ENCODE results near the gene SLC9A9. TPM values are rescaled to one million over a fixed set of nuclear protein-coding genes. Genes with fewer than 3 reads are reported as not detected.
"Not testable (repeated sequence)": the region's sequence is repeated elsewhere in the genome, so short reads cannot be mapped to it uniquely, and the experiment has no call there.

The SLC9A9 gene
- total RNA-seq, 2 experiments from 2014 or later, result 12.2 TPM

DNA sequence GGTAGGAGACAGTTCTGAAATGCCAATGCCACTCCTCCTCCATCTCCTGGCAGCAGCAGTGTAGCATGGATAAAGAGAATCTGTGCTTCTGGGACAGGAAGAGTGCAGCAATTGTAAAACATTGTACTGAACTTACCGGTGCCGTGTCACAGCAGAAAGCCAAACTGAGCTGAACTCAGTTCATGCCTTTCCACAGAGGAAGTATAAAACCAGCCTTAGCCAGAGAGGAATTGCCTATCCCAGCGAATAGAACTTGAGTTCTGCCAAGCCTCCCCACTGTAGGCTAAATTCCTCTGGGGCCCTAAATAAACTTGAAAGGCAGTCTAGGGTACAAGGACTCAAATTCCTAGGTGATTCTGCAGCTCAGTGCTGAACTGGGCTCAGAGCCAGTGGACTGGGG is 148.8 kb downstream of the SLC9A9 start:
- no peaks in the 10 kb centered on the region for H3K27me3 Mint-ChIP-seq
- no peak for ATAC-seq (ENCODE audit: poor library complexity)
- peaks cover 4% of the 10 kb centered on the region for H3K36me3 Mint-ChIP-seq (ENCODE audit: low read depth)
- Histone ChIP-seq H3K27ac (ENCODE audit: low read depth in 1 of 2, low read length in 2 of 2) (no peak overlapping the region), H3K27me3 (ENCODE audit: control insufficient read depth in 1 of 2, insufficient read depth in 2 of 2, low read length in 2 of 2) (no peaks in the 10 kb centered on the region), H3K9me3 (ENCODE audit: control insufficient read depth in 1 of 2, insufficient read depth in 1 of 2, low read length in 2 of 2) (no peaks in the 10 kb centered on the region), H3K4me1 (ENCODE audit: insufficient read depth, low read length) (no peaks in the 10 kb centered on the region), H3K4me3 (ENCODE audit: low read length) (no peak overlapping the region), H3K36me3 (ENCODE audit: insufficient read depth, low read length) (no peaks in the 10 kb centered on the region)
- H3K9me3 Mint-ChIP-seq, result no peaks in the 10 kb centered on the region
- ChIA-PET CTCF (no interaction called here), POLR2A (no interaction called here)
- TF ChIP-seq, protein P1, sequence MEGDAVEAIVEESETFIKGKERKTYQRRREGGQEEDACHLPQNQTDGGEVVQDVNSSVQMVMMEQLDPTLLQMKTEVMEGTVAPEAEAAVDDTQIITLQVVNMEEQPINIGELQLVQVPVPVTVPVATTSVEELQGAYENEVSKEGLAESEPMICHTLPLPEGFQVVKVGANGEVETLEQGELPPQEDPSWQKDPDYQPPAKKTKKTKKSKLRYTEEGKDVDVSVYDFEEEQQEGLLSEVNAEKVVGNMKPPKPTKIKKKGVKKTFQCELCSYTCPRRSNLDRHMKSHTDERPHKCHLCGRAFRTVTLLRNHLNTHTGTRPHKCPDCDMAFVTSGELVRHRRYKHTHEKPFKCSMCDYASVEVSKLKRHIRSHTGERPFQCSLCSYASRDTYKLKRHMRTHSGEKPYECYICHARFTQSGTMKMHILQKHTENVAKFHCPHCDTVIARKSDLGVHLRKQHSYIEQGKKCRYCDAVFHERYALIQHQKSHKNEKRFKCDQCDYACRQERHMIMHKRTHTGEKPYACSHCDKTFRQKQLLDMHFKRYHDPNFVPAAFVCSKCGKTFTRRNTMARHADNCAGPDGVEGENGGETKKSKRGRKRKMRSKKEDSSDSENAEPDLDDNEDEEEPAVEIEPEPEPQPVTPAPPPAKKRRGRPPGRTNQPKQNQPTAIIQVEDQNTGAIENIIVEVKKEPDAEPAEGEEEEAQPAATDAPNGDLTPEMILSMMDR (IDR thresholded peaks at IDR 0.05), result no peak
- H3K4me3 Mint-ChIP-seq, result no peak overlapping the region
- H3K27ac Mint-ChIP-seq, result no peak overlapping the region
- intact Hi-C loops (cut with DNase I, micrococcal nuclease), result no loop called here
- H3K4me1 Mint-ChIP-seq (ENCODE audit: low read depth), result peaks cover 4% of the 10 kb centered on the region
- no peak for DNase-seq

GRCh38 chr3:143698682-143699303 is 149.5 kb downstream of the SLC9A9 start:
- Histone ChIP-seq H3K4me1 (ENCODE audit: insufficient read depth, low read length) (no peaks in the 10 kb centered on the region), H3K36me3 (ENCODE audit: insufficient read depth, low read length) (no peaks in the 10 kb centered on the region), H3K27ac (ENCODE audit: low read depth in 1 of 2, low read length in 2 of 2) (no peak overlapping the region), H3K9me3 (ENCODE audit: control insufficient read depth in 1 of 2, insufficient read depth in 1 of 2, low read length in 2 of 2) (no peaks in the 10 kb centered on the region), H3K4me3 (ENCODE audit: low read length) (no peak overlapping the region), H3K27me3 (ENCODE audit: control insufficient read depth in 1 of 2, insufficient read depth in 2 of 2, low read length in 2 of 2) (no peaks in the 10 kb centered on the region)
- intact Hi-C loops (cut with DNase I, micrococcal nuclease), result no loop called here
- H3K9me3 Mint-ChIP-seq, result no peaks in the 10 kb centered on the region
- ChIA-PET CTCF (interaction anchor here (0.6 kb wide), 1 partner anchor 1055 kb away, joined by 3 read pairs; no protein-coding TSS in a partner anchor), POLR2A (no interaction called here)
- H3K4me3 Mint-ChIP-seq, result no peak overlapping the region
- H3K4me1 Mint-ChIP-seq (ENCODE audit: low read depth), result peaks cover 4% of the 10 kb centered on the region
- peaks cover 4% of the 10 kb centered on the region for H3K36me3 Mint-ChIP-seq (ENCODE audit: low read depth)
- TF ChIP-seq, protein P1 (IDR thresholded peaks at IDR 0.05), result no peak
- ATAC-seq (ENCODE audit: poor library complexity) (no peak), DNase-seq (no peak)
- H3K27ac Mint-ChIP-seq, result no peak overlapping the region
- no peaks in the 10 kb centered on the region for H3K27me3 Mint-ChIP-seq

DNA sequence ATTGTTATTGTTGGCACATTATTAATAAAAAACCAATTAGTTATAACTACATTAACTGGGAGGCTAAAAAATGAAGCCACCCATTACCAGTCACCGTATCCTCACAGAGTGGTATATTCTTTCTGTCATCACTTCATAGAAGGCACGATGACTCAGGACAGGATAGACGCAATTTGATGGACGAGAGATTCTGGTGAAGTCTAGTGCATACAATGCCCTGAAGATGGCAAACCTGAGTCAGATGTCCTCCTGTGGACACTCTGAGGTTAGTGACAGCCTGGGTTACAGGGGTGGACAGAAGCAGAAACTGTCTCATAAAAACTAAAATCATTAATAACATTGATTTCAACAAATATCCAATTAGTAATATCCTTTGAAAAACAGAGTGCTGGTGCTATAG is 150.3 kb downstream of the SLC9A9 start:
- no peaks in the 10 kb centered on the region for H3K4me1 ChIP-seq (ENCODE audit: insufficient read depth, low read length)
- H3K27me3 ChIP-seq (ENCODE audit: control insufficient read depth in 1 of 2, insufficient read depth in 2 of 2, low read length in 2 of 2), result no peaks in the 10 kb centered on the region
- no peak for ATAC-seq (ENCODE audit: poor library complexity)
- no peak overlapping the region for H3K27ac ChIP-seq (ENCODE audit: low read depth in 1 of 2, low read length in 2 of 2)
- Mint-ChIP-seq H3K9me3 (no peaks in the 10 kb centered on the region), H3K36me3 (ENCODE audit: low read depth) (peaks cover 4% of the 10 kb centered on the region), H3K27ac (no peak overlapping the region), H3K4me1 (ENCODE audit: low read depth) (no peaks in the 10 kb centered on the region), H3K27me3 (no peaks in the 10 kb centered on the region), H3K4me3 (no peak overlapping the region)
- H3K36me3 ChIP-seq (ENCODE audit: insufficient read depth, low read length), result no peaks in the 10 kb centered on the region
- TF ChIP-seq, protein P1 (IDR thresholded peaks at IDR 0.05), result no peak
- ChIA-PET CTCF (no interaction called here), POLR2A (no interaction called here)
- intact Hi-C loops (cut with DNase I, micrococcal nuclease), result no loop called here
- DNase-seq, result no peak
- H3K4me3 ChIP-seq (ENCODE audit: low read length), result no peak overlapping the region
- H3K9me3 ChIP-seq (ENCODE audit: control insufficient read depth in 1 of 2, insufficient read depth in 1 of 2, low read length in 2 of 2), result no peaks in the 10 kb centered on the region

DNA sequence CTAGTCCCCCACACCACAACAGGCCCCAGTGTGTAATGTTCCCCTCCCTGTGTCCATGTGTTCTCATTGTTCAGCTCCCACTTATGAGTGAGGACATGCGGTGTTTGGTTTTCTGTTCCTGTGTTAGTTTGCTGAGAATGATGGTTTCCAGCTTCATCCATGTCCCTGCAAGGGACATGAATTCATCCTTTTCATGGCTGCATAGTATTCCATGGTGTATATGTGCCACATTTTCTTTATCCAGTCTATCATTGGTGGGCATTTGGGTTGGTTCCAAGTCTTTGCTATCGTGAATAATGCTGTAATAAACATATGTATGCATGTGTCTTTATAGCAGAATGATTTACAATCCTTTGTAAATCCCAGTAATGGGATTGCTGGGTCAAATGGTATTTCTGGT is 152.9 kb downstream of the SLC9A9 start:
- intact Hi-C loops (cut with DNase I, micrococcal nuclease); H3K36me3 ChIP-seq (ENCODE audit: insufficient read depth, low read length); H3K9me3 Mint-ChIP-seq; H3K27ac ChIP-seq (ENCODE audit: low read depth in 1 of 2, low read length in 2 of 2); H3K27ac Mint-ChIP-seq; DNase-seq; POLR2A ChIA-PET; H3K4me3 ChIP-seq (ENCODE audit: low read length); H3K9me3 ChIP-seq (ENCODE audit: control insufficient read depth in 1 of 2, insufficient read depth in 1 of 2, low read length in 2 of 2); H3K36me3 Mint-ChIP-seq (ENCODE audit: low read depth); H3K4me1 Mint-ChIP-seq (ENCODE audit: low read depth); H3K27me3 ChIP-seq (ENCODE audit: control insufficient read depth in 1 of 2, insufficient read depth in 2 of 2, low read length in 2 of 2); CTCF ChIA-PET; H3K27me3 Mint-ChIP-seq; H3K4me3 Mint-ChIP-seq; ATAC-seq (ENCODE audit: poor library complexity); H3K4me1 ChIP-seq (ENCODE audit: insufficient read depth, low read length): not testable (repeated sequence)

Data from CD4-positive, alpha-beta T cell (primary cell).